Measurements from ENCODE around the gene CYB5R4. TPM values are rescaled to one million over a fixed set of nuclear protein-coding genes. Genes with fewer than 3 reads are reported as not detected.
A peak's percentile ranks its signal among the peaks of the same experiment; 100 is the strongest.

CYB5R4 gene
- total RNA-seq, 2 donors from 2014 or later, result 25.8 to 42.1 TPM

DNA sequence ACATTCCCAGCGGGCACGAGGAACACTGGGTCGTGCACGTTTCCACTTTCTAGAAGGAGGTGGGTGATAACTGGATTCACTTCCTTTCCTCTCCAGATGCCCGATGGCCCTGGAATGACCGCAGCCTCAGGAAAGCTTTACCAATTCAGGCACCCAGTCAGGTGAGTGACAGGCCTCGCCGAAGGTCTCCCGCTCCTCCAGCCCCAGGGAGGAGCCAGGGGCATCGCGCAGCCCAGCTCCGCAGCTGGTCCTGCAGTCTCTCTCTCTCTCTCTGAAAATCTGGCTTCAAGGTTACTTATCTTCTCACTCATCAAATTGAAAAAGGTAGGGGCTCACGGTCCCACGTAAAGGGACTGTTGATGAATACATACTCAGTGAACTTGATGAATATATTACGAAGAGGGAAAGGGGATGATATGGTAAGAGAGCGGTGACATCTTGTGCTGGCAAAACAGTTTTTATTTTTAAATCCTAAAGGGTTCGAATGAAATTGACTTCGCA is 5.4 kb upstream of the CYB5R4 start:
- ATAC-seq (peak; percentile 4 to 15), DNase-seq (ENCODE audit: low spot score in 2 of 2) (no peak)
- no peak overlapping the region for H3K27ac Mint-ChIP-seq
- no peaks in the 10 kb centered on the region for H3K9me3 Mint-ChIP-seq
- peaks cover 0 to 23% of the 10 kb centered on the region in 2 donors for H3K36me3 Mint-ChIP-seq

DNA sequence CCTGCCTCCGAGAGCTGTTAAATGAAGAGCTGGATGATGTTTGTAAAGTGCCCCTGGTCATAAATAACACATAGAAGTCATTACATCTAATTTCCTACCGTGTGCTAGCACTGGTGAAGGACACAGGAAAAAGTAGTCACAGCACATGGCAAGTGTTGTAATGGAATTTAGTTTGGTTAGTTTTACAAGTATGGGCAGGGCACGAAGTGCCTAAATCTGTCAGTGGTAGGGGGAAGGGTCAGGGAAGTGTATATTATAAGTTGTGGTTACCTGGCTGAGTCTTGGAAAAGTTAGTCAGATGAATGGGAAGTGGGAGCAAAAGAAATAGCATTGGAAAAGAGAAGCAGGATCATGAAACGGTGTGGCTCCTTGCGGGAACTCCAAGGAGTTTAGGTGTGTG is 4.7 kb upstream of the CYB5R4 start:
- DNase-seq (ENCODE audit: low spot score in 2 of 2) (no peak), ATAC-seq (no peak)
- no peak overlapping the region for H3K27ac Mint-ChIP-seq
- peaks cover 0 to 25% of the 10 kb centered on the region in 2 donors for H3K36me3 Mint-ChIP-seq
- H3K9me3 Mint-ChIP-seq, result no peaks in the 10 kb centered on the region

DNA sequence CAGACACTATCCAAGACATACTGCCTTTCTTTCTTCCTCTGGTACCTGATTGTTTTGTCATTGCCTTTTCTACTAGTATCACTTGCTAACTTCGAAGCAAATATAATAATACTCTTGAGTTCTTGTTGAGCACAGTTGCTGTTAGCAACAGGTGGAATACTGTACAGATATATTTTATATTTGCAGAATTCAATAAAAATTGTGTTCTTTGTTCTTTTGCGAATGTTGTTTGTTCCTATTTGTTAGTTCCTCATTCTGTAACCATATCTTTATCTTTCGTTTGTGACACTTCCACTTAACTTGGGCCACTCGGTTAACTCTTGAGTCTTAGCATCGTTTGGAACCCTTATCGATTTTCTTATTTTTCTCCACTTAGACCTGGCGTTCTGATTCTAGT is 868 bp downstream of the CYB5R4 start:
- ATAC-seq, result no peak
- DNase-seq (ENCODE audit: low spot score in 2 of 2), result no peak
- Mint-ChIP-seq H3K9me3 (peaks cover 0 to 2% of the 10 kb centered on the region in 2 donors), H3K27ac (peak overlapping the region; percentile 90 to 96), H3K36me3 (peaks cover 9 to 11% of the 10 kb centered on the region in 2 donors)

DNA sequence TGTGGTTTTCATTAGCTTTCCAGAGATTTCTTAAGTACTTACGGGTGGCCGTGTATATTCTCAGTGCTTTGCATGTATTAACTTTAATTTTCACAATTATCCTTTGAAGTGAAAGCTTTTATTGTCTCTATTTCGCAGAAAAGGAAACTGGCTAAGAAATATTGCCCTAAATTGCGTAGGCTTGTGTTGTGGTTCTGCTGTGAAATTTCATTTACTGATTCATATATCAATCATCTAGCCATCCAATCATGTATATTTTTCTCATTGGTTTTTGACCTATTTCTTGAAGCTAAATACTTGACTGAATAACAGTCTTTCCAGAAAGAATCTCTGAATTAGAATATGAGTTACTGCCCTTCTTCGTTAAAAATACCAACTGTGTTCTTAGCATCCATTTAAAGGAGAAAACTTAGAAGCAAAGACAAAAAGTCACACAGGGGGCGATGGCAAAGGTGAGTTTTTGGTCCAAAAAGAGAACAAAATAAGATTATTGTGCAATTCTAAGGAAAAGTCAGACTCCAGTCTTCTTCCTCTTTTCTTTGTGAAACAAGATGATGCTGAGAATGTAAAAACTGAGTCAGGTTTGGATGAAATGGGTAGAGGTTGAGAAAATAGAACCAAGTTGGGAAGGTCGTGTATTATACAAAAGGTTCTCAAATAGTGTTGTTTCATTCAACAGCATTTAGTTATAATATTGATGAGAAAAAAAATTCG is 1.4 kb downstream of the CYB5R4 start:
- ATAC-seq (no peak), DNase-seq (ENCODE audit: low spot score in 2 of 2) (no peak)
- H3K36me3 Mint-ChIP-seq, result peaks cover 15 to 16% of the 10 kb centered on the region in 2 donors
- peak overlapping the region in 1 of 2 donors; percentile 96 for H3K27ac Mint-ChIP-seq
- peaks cover 0 to 2% of the 10 kb centered on the region in 2 donors for H3K9me3 Mint-ChIP-seq

DNA sequence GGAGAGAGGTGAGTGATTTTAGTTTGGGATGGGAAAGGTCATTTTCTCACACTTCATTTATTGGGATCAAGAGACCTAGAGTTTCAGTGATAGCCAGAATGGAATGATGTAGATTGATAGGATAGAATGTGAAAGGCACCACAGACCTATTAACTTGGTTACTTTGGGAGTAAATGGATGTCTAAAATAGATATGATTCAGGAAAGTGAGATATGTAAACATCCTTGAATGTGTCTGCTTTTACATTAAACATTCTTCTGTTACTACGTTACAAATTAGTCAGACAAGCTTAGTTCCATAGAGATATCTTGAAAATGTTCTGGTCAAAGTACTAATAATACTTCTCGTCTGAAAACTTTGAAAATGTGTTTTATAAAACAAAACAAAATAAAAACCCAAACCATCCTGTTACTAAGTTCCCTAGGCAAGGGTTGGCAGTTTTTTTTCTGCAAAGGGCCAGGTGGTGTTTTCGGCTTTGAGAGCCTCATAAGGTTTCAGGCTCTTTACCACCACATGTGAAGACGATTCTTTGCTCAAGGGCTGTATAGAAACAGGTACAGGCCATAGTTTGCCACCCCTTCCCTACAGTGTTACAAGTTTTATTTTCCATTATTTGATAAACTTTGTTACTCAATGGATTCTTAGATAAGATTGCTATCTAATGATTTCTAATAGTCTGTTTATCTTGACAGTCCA is 3.4 kb downstream of the CYB5R4 start:
- Mint-ChIP-seq H3K36me3 (peaks cover 30 to 36% of the 10 kb centered on the region in 2 donors), H3K9me3 (peaks cover 8 to 10% of the 10 kb centered on the region in 2 donors), H3K27ac (no peak overlapping the region)
- no peak for DNase-seq (ENCODE audit: low spot score in 2 of 2)
- ATAC-seq, result no peak

DNA sequence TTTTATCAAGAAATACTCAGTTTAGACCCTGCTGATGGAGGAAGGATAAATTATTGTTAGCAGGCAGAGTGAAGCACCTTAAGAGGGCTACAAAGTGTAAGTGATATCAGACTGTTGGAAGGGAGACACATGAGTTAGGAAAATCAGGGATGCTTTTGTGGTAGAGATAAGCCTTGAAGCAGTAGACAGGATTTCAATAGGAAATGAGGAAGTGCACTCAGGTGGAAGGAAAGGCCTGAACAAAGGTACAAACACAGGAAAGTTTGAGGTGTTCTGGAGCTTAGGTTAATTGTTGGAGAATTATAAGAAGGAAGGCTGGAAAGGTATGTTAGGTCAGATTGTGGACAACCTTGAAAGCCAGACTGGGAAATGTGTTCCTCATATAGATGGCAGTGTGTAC is 7.6 kb downstream of the CYB5R4 start:
- no peak for ATAC-seq
- H3K36me3 Mint-ChIP-seq, result peaks cover 30 to 46% of the 10 kb centered on the region in 2 donors
- no peak for DNase-seq (ENCODE audit: low spot score in 2 of 2)
- H3K9me3 Mint-ChIP-seq, result peaks cover 7 to 8% of the 10 kb centered on the region in 2 donors
- H3K27ac Mint-ChIP-seq, result no peak overlapping the region

DNA sequence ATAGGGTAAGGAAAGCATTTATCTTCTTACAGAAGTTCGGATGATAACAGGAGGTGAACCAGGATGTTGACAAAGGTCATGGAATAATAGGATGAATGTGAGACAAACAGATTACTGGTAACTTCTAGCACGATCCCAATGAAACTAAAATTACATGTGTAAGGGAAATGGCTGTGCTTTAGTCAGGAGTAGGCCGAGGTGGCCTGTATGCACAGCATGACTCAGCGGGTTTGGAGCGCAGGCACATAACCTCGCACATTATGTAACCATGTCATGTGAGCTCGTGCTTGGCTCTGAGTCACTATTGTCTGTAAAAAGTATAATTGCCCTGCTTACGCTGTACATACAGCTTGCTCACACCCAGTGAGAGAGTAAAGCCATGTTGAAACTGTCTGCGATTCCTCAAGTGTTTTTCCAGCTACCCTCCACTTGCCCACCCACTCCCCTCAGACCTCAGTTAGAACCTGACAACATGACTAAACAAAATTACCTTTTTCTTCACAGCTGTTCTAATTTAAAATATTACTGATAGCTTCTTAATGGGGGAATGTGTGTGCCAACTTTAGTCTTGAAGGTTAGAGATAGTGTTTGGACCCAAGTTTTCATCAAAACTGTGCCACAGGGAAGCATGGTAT is 8.2 kb downstream of the CYB5R4 start:
- H3K27ac Mint-ChIP-seq, result no peak overlapping the region
- H3K9me3 Mint-ChIP-seq, result peaks cover 7 to 8% of the 10 kb centered on the region in 2 donors
- DNase-seq (ENCODE audit: low spot score in 2 of 2) (no peak), ATAC-seq (no peak)
- peaks cover 30 to 46% of the 10 kb centered on the region in 2 donors for H3K36me3 Mint-ChIP-seq

DNA sequence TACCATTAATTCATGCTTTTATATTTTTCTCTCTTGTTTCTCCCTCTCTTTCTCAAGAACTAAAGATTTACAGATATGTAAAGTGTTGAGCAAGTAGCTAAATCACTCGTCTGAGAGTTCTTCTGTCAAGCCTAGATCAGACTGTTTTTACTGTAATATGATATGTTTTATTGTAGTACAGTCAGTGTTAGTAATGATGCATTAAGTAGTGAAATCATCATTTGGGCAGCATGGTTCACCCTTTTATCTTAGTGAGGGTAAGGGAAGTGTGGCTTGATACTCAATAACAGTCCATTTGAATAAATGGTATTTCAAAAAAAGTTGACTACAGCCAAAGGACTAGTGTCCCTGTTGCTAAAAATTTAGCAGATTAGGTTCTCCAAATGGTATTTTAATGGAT is 9.2 kb downstream of the CYB5R4 start:
- ATAC-seq (no peak), DNase-seq (ENCODE audit: low spot score in 2 of 2) (no peak)
- Mint-ChIP-seq H3K9me3 (peaks cover 7 to 8% of the 10 kb centered on the region in 2 donors), H3K36me3 (peaks cover 30 to 46% of the 10 kb centered on the region in 2 donors), H3K27ac (no peak overlapping the region)

DNA sequence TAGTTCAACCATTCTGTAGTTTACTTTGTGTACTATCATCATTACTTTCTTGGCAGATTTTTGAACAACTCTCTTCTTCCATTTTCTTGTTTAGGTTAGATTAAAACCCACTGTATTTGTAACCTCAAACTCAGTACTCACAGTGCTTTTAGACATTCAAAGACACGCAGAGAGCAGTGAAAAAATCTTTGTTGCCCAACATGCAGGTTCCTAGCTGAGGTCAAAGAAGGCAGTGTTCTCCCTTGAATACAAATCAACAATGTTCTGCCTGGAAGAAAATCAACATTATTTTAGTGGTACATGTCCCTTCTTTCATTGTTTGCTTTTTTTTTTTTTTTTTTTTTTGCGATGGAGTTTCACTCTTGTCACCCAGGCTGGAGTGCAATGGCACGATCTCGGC is 11.2 kb downstream of the CYB5R4 start:
- H3K36me3 Mint-ChIP-seq, result peaks cover 25 to 32% of the 10 kb centered on the region in 2 donors
- H3K27ac Mint-ChIP-seq, result no peak overlapping the region
- DNase-seq (ENCODE audit: low spot score in 2 of 2), result no peak
- ATAC-seq, result no peak
- H3K9me3 Mint-ChIP-seq, result peaks cover 7 to 8% of the 10 kb centered on the region in 2 donors

DNA sequence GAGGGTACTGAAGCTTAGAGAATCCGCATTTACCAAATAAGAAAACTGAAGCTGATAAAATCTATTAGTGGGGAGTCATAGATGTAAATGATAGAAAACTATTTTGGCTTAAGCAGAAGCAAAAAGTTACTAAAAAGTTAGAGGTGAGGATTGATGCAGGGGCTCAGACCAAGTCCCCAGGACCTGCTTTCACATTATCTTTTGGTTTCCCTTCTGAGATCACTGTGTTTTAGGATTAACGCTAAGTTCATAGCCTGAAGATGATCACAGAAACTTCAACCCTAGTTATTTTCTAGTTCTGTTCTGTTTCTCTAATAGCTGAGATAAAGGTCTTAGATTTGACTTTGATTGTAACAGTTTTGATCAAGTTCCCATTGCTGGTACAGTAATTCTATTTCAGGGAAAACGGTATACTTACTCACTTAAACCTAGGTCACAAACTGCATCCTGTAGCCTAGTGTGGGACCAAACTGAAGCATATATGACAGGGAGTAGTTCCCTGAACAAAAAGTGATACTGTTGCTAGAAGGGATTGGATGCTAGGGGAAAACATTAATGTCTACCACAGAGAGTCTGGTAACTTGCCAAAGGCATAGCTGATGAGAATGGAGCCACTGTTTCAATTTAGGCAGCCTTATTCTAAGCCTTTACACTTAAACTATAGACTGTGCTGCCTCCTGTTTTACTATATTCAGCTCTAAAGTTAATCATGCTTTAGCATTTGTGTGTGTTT is 13.1 kb downstream of the CYB5R4 start:
- Mint-ChIP-seq H3K36me3 (peaks cover 8 to 13% of the 10 kb centered on the region in 2 donors), H3K27ac (no peak overlapping the region), H3K9me3 (peaks cover 0 to under 1% of the 10 kb centered on the region in 2 donors)
- ATAC-seq (no peak), DNase-seq (ENCODE audit: low spot score in 2 of 2) (no peak)

DNA sequence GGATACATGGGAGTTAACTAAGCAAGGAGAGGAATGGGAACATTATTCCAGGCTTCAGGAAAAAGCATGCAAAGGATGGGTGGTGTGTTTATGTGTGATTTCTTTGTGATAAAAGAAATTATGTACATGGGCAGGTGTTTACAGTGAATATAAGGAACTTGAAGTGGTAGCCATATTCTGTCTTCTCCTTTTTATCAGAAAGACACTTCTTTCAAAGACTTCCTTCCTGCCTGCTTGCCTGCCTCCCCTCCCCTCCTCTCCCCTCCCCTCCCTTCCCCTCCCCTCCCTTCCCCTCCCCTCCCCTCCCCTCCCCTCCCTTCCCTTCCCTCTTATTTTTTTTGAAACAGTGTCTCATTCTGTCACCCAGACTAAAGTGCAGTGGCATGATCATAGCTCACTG is 14.4 kb downstream of the CYB5R4 start:
- no peak for ATAC-seq

DNA sequence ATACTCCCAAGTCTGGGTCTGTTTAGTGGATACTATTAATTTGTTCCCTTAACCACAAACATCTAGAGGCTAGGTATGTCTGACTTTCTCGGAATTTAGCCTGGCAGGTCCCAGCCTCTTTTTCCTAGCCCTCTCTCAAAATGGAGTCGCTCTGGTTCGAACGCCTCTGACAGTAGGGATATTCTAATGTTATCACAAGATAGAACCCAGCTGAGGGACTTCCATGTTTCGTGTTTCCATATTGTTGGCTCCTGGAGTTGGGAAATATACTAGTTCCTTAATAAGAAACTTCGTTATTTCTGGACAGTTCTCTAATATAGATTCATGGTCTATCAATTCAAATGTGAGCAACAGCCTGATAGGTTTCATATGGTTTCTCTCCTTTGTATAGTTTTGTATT is 16.4 kb downstream of the CYB5R4 start:
- H3K36me3 Mint-ChIP-seq, result no peaks in the 10 kb centered on the region
- no peaks in the 10 kb centered on the region for H3K9me3 Mint-ChIP-seq
- H3K27ac Mint-ChIP-seq, result no peak overlapping the region
- DNase-seq (ENCODE audit: low spot score in 2 of 2), result no peak
- ATAC-seq, result no peak

More for the DNA sequence above, 14.4 kb downstream of the CYB5R4 start:
- H3K36me3 Mint-ChIP-seq, result no peaks in the 10 kb centered on the region
- DNase-seq (ENCODE audit: low spot score in 2 of 2), result no peak
- no peaks in the 10 kb centered on the region for H3K9me3 Mint-ChIP-seq
- no peak overlapping the region for H3K27ac Mint-ChIP-seq

DNA sequence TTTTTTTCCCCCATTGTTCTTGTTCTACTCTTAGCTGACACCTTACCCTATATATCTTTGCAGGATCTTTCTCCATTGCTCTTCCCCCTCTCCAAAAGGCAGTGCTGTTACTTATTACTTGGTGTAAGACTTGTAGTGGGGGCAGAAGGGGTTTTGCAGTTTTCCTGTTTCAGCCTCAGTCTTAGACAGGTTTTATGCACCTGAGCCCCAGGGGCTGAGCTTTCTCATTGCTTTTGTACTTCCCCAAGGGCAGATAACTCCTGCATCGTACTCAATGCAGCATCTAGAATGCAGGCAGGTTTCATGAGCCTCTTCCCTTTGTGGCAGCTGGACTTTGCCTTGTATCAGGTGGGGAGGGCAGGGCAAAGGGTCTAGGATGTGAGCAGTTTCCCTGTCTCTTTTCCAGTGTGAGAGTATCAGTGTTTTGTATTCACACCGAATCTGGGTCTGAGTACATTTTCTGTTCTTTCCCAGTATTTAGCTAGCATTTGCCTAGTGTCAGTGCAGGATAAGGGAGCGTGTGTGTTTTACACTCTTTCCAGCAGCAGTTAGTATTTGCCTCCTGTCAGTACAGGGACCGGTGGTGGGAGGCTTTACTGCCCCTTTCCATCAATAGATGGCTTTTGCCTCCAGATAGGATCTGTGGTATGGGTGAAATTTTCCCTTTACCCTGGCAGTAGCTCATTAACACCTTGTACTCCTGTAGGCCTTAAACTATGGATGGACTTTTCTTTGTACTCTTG is 19.6 kb downstream of the CYB5R4 start:
- H3K9me3 Mint-ChIP-seq, result no peaks in the 10 kb centered on the region
- H3K27ac Mint-ChIP-seq, result no peak overlapping the region
- ATAC-seq, result no peak

DNA sequence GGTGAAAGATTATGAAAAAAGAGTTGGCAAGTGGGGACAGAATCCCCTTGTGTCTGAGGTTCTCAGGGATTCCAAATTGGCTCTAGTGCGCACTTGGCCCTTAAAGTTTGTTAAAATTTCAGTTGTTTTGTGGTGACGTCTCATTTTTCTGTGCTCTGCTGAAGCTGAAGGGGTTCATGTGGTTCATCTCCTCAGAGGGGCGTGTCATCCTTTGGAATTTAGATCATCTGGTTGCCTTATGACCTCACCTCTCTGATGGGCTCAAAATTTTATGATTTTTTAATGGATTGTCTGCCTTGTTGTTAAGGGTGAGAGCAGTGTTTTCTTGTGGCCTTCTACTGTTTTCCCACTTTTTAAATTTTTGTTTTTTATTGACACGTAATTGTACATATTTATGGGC is 20.3 kb downstream of the CYB5R4 start:
- DNase-seq (ENCODE audit: low spot score in 2 of 2), result no peak
- H3K9me3 Mint-ChIP-seq, result no peaks in the 10 kb centered on the region
- H3K36me3 Mint-ChIP-seq, result no peaks in the 10 kb centered on the region
- H3K27ac Mint-ChIP-seq, result peak overlapping the region in 1 of 2 donors; percentile 12
- no peak for ATAC-seq

More for the DNA sequence above, 19.6 kb downstream of the CYB5R4 start:
- no peaks in the 10 kb centered on the region for H3K36me3 Mint-ChIP-seq
- no peak for DNase-seq (ENCODE audit: low spot score in 2 of 2)

DNA sequence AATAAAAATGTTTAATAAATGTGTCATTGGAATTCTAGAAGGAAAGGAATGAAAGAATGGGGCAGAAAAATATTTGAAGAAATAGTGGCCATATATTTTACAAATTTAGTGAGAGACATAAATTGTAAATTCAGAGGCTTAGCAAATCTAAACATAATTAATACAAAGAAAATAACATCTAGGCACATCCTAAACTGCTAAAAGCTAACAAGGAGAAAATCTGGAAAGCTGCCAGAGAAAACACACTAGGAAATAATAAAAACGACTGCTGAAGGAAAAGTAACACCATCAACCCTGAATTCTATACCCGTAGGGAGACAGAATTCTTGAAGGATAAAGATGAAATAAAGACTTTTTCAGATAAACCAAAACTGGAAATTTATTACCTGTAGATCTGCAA is 23.8 kb downstream of the CYB5R4 start:
- no peak for ATAC-seq
- H3K9me3 Mint-ChIP-seq, result no peaks in the 10 kb centered on the region
- H3K27ac Mint-ChIP-seq, result no peak overlapping the region
- peaks cover 0 to under 1% of the 10 kb centered on the region in 2 donors for H3K36me3 Mint-ChIP-seq
- no peak for DNase-seq (ENCODE audit: low spot score in 2 of 2)

DNA sequence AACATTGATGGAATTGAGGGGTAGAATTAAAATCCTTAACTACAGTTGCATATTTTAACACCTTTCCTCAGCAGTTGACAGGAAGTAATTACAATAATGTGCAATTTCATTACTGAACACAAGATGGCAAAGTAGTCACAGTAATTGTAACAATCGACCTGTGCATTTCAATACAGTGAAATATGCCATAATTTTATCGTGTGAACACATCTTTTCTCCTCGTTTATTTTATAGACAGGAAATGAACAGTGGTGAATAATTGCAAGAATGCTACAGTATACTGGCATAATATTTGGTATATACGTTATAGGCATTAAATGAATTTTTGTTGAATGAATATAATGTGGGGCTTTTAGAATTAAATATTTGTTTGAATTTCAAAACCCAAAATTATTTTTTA is 25.0 kb downstream of the CYB5R4 start:
- ATAC-seq (peak; percentile 40 to 56), DNase-seq (ENCODE audit: low spot score in 2 of 2) (no peak)
- H3K9me3 Mint-ChIP-seq, result peaks cover 0 to 6% of the 10 kb centered on the region in 2 donors
- H3K36me3 Mint-ChIP-seq, result peaks cover 0 to 5% of the 10 kb centered on the region in 2 donors
- H3K27ac Mint-ChIP-seq, result no peak overlapping the region

Data from activated naive CD4-positive, alpha-beta T cell treated with anti-CD3 and anti-CD28 coated beads, Interleukin-2, amount 50 U/mL, for 72 hours (primary cell).